Dendritic cell treated with granulocyte-macrophage colony-stimulating factor and Interleukin-4, amounts not matched to agents 40 ng/mL and 50 ng/mL, for 4 days (primary cell): Measurements from ENCODE around the gene MSMO1.

Experiments used
- H3K27ac Mint-ChIP-seq: one replicate; pipeline ENCODE4 v1.8.0; 2022; ENCODE audit warnings: mild to moderate bottlenecking, mixed read lengths
- H3K27me3 Mint-ChIP-seq: one replicate; pipeline ENCODE4 v1.8.0; 2022; ENCODE audit warnings: mild to moderate bottlenecking, mixed read lengths
- H3K36me3 Mint-ChIP-seq: one replicate; pipeline ENCODE4 v1.8.0; 2022; ENCODE audit warnings: low read depth, mixed read lengths
- H3K4me1 Mint-ChIP-seq: one replicate; pipeline ENCODE4 v1.8.0; 2022; ENCODE audit warnings: low read depth, mixed read lengths
- H3K4me3 Mint-ChIP-seq: one replicate; pipeline ENCODE4 v1.8.0; 2022; ENCODE audit warnings: mild to moderate bottlenecking, moderate library complexity, mixed read lengths
- H3K9me3 Mint-ChIP-seq: one replicate; pipeline ENCODE4 v1.8.0; 2022; ENCODE audit warnings: mixed read lengths
- intact Hi-C: fragments of 100-400 bp; cut with micrococcal nuclease; formaldehyde crosslinking; loops from one replicate; pipeline ENCODE4 v1.15.0; 2022

Gene MSMO1

DNA sequence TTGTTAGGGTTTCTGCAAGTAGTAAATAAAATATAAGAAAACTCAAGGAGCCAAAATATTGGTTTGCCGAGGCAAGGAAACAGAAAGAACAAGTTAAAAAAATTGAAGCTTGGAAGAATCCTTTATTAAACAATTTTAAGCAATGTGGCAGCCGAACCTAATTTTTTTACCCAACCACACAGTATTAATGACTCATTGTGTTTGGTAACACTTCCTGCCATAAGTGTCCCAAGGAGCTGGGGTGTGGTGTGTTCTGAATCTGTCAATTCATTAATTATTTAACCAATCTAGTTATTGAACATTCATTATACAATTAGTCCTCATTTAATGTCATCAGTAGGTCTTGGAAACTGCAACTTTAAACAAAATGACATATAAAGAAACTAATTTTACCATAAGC, 32.0 kb downstream of the MSMO1 start:
- intact Hi-C loops = loop anchor here (10.0 kb wide), 1 partner anchor 105 kb away; no protein-coding TSS in a partner anchor
- Mint-ChIP-seq H3K36me3 (no peaks in the 10 kb centered on the region), H3K4me1 (peaks cover 53% of the 10 kb centered on the region)

DNA sequence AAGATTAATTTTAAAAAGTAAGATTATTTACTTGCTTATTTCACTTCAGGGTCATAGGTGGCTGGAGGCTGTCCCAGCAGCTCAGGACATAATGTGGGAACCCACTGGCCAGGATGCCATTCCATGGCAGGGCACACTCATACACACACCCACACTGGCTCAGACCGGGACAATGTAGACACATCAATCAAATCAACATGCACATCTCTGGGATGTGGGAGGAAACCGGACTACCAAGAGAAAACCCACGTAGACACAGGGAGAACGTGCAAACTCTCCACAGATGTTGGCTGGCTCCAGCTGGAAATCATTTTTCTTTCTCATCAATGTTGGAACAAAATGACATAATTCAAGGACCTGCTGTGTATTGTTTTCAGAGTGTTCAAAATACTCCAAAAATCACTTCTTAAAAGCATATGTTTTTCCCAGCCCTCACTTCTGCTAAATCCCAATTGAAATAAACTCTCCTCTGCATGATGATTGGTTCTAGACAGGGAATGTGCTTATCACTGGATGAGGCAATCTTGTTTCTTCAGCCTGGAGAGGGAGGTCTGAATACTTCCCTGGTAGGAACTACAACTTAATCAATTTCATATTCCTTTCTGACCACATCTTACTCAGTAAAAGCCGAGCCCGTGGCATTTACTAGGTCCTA, 32.7 kb downstream of the MSMO1 start:
- H3K27ac Mint-ChIP-seq = no peak overlapping the region
- no peak overlapping the region for H3K4me3 Mint-ChIP-seq
- no peaks in the 10 kb centered on the region for H3K36me3 Mint-ChIP-seq
- H3K9me3 Mint-ChIP-seq = no peaks in the 10 kb centered on the region
- peaks cover 53% of the 10 kb centered on the region for H3K4me1 Mint-ChIP-seq
- H3K27me3 Mint-ChIP-seq = no peaks in the 10 kb centered on the region
- intact Hi-C loops = no loop called here

More for the DNA sequence above, 32.0 kb downstream of the MSMO1 start:
- Mint-ChIP-seq H3K9me3 (no peaks in the 10 kb centered on the region), H3K27me3 (no peaks in the 10 kb centered on the region), H3K4me3 (no peak overlapping the region), H3K27ac (no peak overlapping the region)

DNA sequence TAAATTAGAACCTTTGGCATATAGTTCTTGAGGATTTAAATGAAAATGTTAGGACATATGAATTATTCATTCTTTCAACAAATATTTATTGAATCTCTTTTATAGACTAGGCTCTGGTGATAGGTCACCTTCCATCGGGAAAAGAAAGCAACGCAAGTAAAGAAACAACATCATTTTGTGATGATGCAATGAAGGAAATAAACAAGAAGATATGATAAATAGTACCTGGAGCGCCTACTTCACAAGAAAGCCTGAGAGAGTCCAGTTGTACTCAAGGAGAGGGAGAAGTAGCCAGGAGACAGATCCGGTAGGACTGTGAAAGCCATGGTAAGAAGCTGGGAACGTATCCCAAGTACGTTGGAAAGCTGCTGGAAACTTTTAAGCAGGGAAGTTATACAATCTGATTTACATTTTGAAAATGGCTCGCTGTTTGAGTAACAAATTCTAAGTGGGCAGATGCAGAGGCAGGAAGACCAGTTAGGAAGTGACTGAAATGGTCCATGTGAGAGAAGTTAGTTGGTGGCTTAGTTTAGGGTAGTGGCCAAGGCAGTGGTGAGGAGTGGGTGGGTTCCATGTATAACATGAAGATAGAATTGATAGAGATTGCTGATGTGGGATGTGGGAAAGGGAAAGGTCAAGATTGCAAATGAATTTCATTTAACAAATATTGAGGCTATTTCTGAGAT, 33.7 kb downstream of the MSMO1 start:
- H3K27me3 Mint-ChIP-seq = no peaks in the 10 kb centered on the region
- H3K36me3 Mint-ChIP-seq = no peaks in the 10 kb centered on the region
- peaks cover 46% of the 10 kb centered on the region for H3K4me1 Mint-ChIP-seq
- intact Hi-C loops = no loop called here
- no peak overlapping the region for H3K4me3 Mint-ChIP-seq
- H3K9me3 Mint-ChIP-seq = no peaks in the 10 kb centered on the region
- no peak overlapping the region for H3K27ac Mint-ChIP-seq

DNA sequence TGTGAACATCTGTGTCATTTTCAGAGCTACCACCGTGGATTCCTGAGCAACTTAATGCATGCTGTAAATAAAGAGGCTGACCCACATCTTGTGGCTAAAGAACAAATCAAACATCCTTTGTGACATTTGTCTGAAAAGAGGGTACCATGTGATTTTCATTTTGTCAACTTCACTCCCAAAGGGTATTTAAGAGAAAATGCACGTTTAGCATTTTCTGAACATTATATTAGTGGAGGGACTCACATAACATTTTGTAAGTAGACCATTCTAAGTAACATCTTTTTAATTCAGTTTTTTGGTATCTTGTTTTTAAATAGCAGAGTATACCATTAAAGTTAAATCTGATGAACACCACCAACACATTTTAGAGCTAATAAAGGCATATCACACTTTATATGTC, 34.3 kb downstream of the MSMO1 start:
- H3K4me3 Mint-ChIP-seq = no peak overlapping the region
- no peaks in the 10 kb centered on the region for H3K27me3 Mint-ChIP-seq
- no peak overlapping the region for H3K27ac Mint-ChIP-seq
- H3K4me1 Mint-ChIP-seq = peaks cover 45% of the 10 kb centered on the region
- H3K9me3 Mint-ChIP-seq = no peaks in the 10 kb centered on the region
- intact Hi-C loops = no loop called here
- no peaks in the 10 kb centered on the region for H3K36me3 Mint-ChIP-seq

DNA sequence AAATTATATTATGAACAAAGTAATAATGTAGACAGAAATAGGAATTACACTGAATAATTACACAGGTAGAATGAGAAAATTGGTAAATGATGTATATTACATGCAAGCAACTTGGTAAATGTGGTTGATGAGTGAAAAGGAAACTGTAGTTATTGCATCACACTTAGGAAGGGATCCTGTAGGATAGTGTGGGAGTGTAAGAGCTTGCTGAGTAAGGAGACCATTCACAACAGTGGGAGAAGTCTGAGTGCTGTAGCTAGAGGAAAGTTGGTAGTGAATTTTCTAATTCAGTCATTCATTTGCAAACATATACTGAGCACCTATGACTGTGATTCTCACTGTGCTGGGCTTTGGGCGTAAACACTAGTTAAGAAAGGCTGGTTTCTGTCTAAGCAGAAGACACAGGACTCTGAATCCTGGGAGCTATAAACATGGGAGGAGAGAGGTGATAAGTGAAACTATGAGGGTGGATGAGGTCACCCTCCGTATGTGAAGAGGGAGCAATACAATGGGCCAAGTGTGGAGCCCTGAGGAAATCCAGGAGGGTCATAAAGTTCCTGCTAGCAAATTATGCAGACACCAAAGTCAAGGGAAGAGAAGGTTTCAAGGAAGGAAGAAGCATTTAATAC, 37.1 kb downstream of the MSMO1 start:
- H3K4me3 Mint-ChIP-seq = no peak overlapping the region
- no peaks in the 10 kb centered on the region for H3K27me3 Mint-ChIP-seq
- peaks cover 20% of the 10 kb centered on the region for H3K4me1 Mint-ChIP-seq
- no peaks in the 10 kb centered on the region for H3K36me3 Mint-ChIP-seq
- no peaks in the 10 kb centered on the region for H3K9me3 Mint-ChIP-seq
- intact Hi-C loops = no loop called here
- no peak overlapping the region for H3K27ac Mint-ChIP-seq

DNA sequence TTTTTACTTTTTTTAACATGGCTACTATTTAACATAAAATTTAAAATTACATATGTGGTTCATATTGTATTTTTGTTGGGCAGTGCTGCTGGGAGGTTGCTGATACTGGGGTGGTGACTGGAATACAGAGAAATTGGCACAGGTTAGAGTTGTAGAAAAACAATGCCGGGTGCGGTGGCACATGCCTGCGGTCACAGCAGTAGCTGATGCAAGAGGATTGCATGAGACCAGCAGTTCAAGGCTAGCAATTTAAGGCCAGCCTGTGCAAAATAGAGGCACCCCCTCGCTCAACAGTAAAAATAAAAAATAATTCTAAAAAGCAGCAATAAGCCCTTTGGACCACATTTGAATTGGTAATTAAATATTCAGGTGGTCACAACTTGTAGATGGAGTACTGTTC, 39.6 kb downstream of the MSMO1 start:
- H3K27me3 Mint-ChIP-seq = peaks cover 1% of the 10 kb centered on the region
- no peaks in the 10 kb centered on the region for H3K4me1 Mint-ChIP-seq
- H3K36me3 Mint-ChIP-seq = no peaks in the 10 kb centered on the region
- H3K4me3 Mint-ChIP-seq = no peak overlapping the region
- H3K27ac Mint-ChIP-seq = no peak overlapping the region
- intact Hi-C loops = no loop called here
- H3K9me3 Mint-ChIP-seq = no peaks in the 10 kb centered on the region

DNA sequence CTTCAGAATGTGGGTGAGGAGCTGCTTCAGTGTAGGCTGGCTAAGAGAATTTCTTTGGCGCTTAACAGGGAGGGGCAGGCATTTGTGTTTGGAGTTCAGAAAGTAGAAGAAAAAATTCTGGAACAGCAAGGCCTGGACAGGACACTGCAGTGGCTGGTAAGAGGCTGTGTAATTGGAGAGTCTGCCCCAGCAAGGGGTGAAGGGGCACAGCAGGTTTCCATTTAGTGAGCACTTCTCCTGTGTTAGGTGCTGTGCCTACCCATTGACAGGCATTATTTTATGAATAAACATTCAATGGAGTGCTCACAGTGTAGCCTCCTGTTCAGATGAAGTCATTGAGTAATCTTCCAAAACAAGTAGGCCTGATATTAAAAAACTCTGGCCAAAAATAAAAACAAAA, 40.6 kb downstream of the MSMO1 start:
- H3K9me3 Mint-ChIP-seq = no peaks in the 10 kb centered on the region
- no peaks in the 10 kb centered on the region for H3K36me3 Mint-ChIP-seq
- intact Hi-C loops = no loop called here
- H3K27me3 Mint-ChIP-seq = peaks cover 4% of the 10 kb centered on the region
- no peaks in the 10 kb centered on the region for H3K4me1 Mint-ChIP-seq
- no peak overlapping the region for H3K4me3 Mint-ChIP-seq
- H3K27ac Mint-ChIP-seq = no peak overlapping the region

DNA sequence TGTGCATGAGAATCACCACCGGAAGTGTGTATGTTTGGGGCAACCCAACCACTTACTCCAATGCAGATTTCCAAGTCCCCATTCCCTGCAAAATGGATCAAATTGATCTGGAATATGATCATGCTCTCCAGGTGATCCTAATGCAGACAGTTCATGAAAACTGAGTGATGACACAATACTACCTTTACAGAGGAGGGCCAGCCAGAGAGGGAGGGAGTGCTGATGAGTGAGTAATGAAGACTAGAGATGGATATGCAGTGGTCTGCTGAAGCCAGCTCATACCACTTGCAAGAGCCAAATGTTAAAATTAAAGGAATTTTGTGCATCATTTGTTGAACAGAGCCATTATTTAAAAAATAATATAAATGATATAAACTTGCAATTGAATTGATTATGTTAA, 41.1 kb downstream of the MSMO1 start:
- H3K27me3 Mint-ChIP-seq = peaks cover 4% of the 10 kb centered on the region
- H3K36me3 Mint-ChIP-seq = no peaks in the 10 kb centered on the region
- no peaks in the 10 kb centered on the region for H3K9me3 Mint-ChIP-seq
- no peaks in the 10 kb centered on the region for H3K4me1 Mint-ChIP-seq
- H3K4me3 Mint-ChIP-seq = no peak overlapping the region
- H3K27ac Mint-ChIP-seq = no peak overlapping the region
- intact Hi-C loops = no loop called here

DNA sequence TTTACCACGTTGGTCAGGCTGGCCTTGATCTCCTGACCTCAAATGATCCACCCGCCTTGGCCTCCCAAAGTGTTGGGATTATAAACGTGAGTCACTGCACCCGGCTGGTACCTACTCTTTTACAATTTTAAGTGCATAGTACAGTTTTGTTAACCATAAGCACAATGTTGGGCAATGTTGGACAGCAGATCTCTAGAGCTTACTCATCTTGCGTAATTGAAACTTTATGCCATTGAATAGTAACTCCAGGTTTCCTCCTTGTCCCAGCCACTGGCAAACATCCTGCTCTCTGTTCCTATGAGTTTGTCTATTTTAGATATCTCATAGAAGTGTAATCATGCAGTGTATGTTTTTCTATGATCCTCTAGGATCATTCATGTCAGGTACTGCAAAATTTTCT, 42.1 kb downstream of the MSMO1 start:
- no peaks in the 10 kb centered on the region for H3K4me1 Mint-ChIP-seq
- peaks cover 4% of the 10 kb centered on the region for H3K9me3 Mint-ChIP-seq
- peaks cover 8% of the 10 kb centered on the region for H3K27me3 Mint-ChIP-seq
- H3K4me3 Mint-ChIP-seq = no peak overlapping the region
- intact Hi-C loops = no loop called here
- no peak overlapping the region for H3K27ac Mint-ChIP-seq
- H3K36me3 Mint-ChIP-seq = no peaks in the 10 kb centered on the region

DNA sequence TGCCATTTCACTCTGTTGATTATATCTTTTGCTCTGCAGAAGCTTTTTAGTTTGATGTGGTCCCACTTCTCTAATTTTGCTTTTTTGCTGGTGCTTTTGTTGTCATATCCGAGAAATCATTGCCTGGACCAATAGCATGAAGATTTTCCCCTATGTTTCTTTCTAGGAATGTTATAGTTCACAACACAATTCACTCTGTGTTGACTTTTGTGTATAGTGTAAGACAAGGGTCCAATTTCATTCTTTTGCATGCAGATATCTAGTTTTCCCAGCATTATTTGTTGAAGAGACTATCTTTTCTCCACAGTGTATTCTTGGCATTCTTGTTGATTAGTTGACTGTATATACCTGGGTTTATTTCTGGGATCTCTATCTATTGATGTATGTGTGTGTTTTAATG, 43.1 kb downstream of the MSMO1 start:
- no peak overlapping the region for H3K4me3 Mint-ChIP-seq
- no peaks in the 10 kb centered on the region for H3K4me1 Mint-ChIP-seq
- intact Hi-C loops = no loop called here
- no peaks in the 10 kb centered on the region for H3K36me3 Mint-ChIP-seq
- peaks cover 14% of the 10 kb centered on the region for H3K27me3 Mint-ChIP-seq
- peaks cover 8% of the 10 kb centered on the region for H3K9me3 Mint-ChIP-seq
- no peak overlapping the region for H3K27ac Mint-ChIP-seq

DNA sequence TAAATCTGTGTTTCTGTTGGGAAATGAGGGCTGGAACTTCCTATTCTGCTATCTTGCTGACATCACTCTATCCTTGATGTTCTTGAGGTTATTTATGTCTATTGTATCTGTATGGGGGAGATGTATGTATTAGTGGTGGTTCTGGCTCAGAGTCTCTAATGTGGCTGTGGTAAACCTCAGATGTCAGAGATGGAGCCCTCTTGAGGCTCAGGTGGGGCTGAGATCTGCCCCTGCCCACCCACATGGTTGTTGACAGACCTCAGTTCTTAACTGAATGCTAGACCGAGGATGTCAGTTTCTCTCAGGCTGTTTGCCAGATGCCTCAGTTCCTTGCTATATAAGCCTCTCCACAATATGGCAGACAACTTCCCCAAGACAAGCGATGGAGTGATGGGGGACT, 48.0 kb downstream of the MSMO1 start:
- Mint-ChIP-seq H3K9me3 (peaks cover 8% of the 10 kb centered on the region), H3K27ac (no peak overlapping the region), H3K4me1 (peaks cover 6% of the 10 kb centered on the region), H3K4me3 (no peak overlapping the region), H3K27me3 (peaks cover 44% of the 10 kb centered on the region), H3K36me3 (no peaks in the 10 kb centered on the region)
- intact Hi-C loops = no loop called here

DNA sequence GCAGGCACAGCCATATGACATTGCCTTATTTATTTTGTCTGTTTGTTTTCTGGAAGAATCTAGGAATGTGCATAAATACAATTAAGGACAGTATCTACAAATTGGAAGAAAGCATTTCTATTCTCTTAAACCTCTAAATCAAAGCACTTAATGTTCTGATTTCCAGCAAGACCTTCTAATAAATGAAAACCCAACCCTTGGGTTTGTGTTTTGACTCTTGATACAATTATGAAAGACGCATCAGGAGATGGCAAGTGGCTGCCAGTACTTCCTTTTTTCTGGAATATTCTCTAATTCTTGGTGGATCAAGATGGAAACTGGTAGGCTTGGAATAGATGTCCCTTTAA, 50.9 kb downstream of the MSMO1 start:
- Mint-ChIP-seq H3K27me3 (peaks cover 45% of the 10 kb centered on the region), H3K27ac (peak overlapping the region; percentile 45), H3K4me3 (peak overlapping the region; percentile 75), H3K36me3 (no peaks in the 10 kb centered on the region), H3K9me3 (peaks cover 8% of the 10 kb centered on the region), H3K4me1 (peaks cover 6% of the 10 kb centered on the region)
- intact Hi-C loops = no loop called here

DNA sequence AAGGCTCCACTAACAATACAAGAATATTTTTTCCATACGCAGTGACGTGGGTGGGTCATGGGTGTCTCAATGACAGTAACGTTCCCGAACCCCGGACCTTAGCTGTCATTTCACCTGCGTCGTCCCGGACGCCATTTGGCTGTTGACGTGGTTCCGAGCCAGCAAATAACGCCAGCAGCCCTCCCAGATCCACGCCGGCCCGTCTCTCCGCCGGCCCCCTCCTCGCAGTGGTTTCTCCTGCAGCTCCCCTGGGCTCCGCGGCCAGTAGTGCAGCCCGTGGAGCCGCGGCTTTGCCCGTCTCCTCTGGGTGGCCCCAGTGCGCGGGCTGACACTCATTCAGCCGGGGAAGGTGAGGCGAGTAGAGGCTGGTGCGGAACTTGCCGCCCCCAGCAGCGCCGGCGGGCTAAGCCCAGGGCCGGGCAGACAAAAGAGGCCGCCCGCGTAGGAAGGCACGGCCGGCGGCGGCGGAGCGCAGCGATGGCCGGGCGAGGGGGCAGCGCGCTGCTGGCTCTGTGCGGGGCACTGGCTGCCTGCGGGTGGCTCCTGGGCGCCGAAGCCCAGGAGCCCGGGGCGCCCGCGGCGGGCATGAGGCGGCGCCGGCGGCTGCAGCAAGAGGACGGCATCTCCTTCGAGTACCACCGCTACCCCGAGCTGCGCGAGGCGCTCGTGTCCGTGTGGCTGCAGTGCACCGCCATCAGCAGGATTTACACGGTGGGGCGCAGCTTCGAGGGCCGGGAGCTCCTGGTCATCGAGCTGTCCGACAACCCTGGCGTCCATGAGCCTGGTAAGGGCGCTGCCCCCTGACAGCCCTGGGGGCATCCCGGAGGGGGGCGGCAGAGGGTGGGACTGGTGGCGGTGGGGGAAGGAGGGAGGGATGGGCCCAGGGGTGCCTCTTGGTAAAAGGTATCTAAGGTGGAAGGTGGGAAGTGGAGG, 51.5 kb downstream of the MSMO1 start, which contains the start of gene CPE:
TSS of gene CPE (plus strand) at position 264 of the 933 bp plus-strand sequence. CDS start at position 478, 214 bp downstream.
- H3K4me1 Mint-ChIP-seq = peaks cover 6% of the 10 kb centered on the region
- H3K36me3 Mint-ChIP-seq = no peaks in the 10 kb centered on the region
- intact Hi-C loops = no loop called here
- peak within 1 kb of the TSS; percentile 75 for H3K4me3 Mint-ChIP-seq
- peak within 1 kb of the TSS; percentile 45 for H3K27ac Mint-ChIP-seq
- H3K27me3 Mint-ChIP-seq = peaks cover 45% of the 10 kb centered on the region
- H3K9me3 Mint-ChIP-seq = peaks cover 8% of the 10 kb centered on the region

DNA sequence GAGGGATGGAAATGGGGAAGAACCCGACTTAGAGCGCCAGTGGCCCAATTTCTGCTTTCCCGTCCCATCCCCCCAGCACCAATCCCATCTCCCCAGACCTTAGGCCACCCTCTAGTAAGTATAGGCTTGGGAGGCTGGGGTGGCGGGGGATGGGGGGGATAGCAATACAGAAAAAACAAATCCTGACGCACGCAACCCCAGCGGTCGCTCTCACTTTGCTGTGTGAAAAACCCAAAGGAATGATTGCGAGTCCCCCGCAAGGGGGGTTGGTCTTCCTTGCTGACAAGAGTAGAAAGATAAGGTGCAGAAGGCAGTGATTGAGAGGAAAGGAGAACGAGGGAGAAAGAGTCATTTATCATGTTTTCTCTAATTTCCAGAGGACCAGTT, 52.2 kb downstream of the MSMO1 start:
- H3K4me3 Mint-ChIP-seq = peak overlapping the region; percentile 4
- H3K36me3 Mint-ChIP-seq = no peaks in the 10 kb centered on the region
- H3K27ac Mint-ChIP-seq = no peak overlapping the region
- H3K4me1 Mint-ChIP-seq = peaks cover 6% of the 10 kb centered on the region
- H3K27me3 Mint-ChIP-seq = peaks cover 39% of the 10 kb centered on the region
- peaks cover 3% of the 10 kb centered on the region for H3K9me3 Mint-ChIP-seq
- intact Hi-C loops = no loop called here
